B cell (primary cell): ENCODE measurements around the gene FUBP3. TPM values are rescaled to one million over a fixed set of nuclear protein-coding genes. Genes with fewer than 3 reads are reported as not detected.

Experiments used
- ATAC-seq: fragments of 200-7000 bp; cut with Tn5 transposase; one replicate; pipeline ENCODE4 v1.10.0; 2021; ENCODE audit warnings: low read depth, mild to moderate bottlenecking, moderate number of reproducible peaks, moderate library complexity
- CTCF ChIA-PET: fragments of 350-600 bp; sonication (Branson Sonifier 250); formaldehyde crosslinking; loops from one replicate; lab custom pipeline; 2021; ENCODE audit warnings: antibody characterized with exemption, inconsistent platforms; lab: Charles Lee
- POLR2A ChIA-PET: fragments of 350-600 bp; sonication (Branson Sonifier 250); formaldehyde crosslinking; loops from one replicate; lab custom pipeline; 2021; ENCODE audit warnings: antibody characterized with exemption; lab: Charles Lee
- DNase-seq: peaks from one replicate; pipeline ENCODE4 v3.0.0; 2013
- H2AFZ ChIP-seq: 2 replicates; pipeline ENCODE4 v1.6.1; 2012; ENCODE audit warnings: mild to moderate bottlenecking, low read depth, low read length; ENCODE audit not compliant: insufficient read depth, poor library complexity, severe bottlenecking
- H3K27ac ChIP-seq, 2 donors: 1 replicate in 1 of 2; 2 replicates in 1 of 2; pipeline ENCODE4 v1.5.1; 2012 to 2013; ENCODE audit warnings: low read length in 2 of 2, mild to moderate bottlenecking in 2 of 2, moderate library complexity in 1 of 2
- H3K27me3 ChIP-seq, 4 experiments: fragments of 200-600 bp in 1 of 4; sonication (generic) in 1 of 4; replicated peaks in 1 of 4; 1 replicate in 2 of 4; 2 replicates in 2 of 4; pipeline versions ENCODE4 v1.6.1 to v1.7.0; 2013 to 2016; ENCODE audit warnings: low read length in 3 of 4, mild to moderate bottlenecking in 2 of 4, mixed read lengths in 1 of 4, moderate library complexity in 1 of 4; ENCODE audit not compliant: insufficient read depth in 4 of 4, control insufficient read depth in 3 of 4; ENCODE audit errors: control extremely low read depth in 1 of 4
- H3K36me3 ChIP-seq, 2 experiments: replicated peaks in 1 of 2; 1 replicate in 1 of 2; 2 replicates in 1 of 2; pipeline versions ENCODE4 v1.6.1 to v1.7.1; 2013; ENCODE audit warnings: low read length in 1 of 2; ENCODE audit not compliant: insufficient read depth in 2 of 2, control insufficient read depth in 1 of 2; ENCODE audit errors: control extremely low read depth in 1 of 2, extremely low read depth in 1 of 2
- H3K4me1 ChIP-seq, 2 donors: fragments of 200-600 bp in 1 of 2; sonication (generic) in 1 of 2; 1 replicate in 1 of 2; 2 replicates in 1 of 2; pipeline versions ENCODE4 v1.5.1 to v1.6.1; 2013 to 2017; ENCODE audit warnings: low read length in 2 of 2; ENCODE audit not compliant: control insufficient read depth in 2 of 2, insufficient read depth in 2 of 2
- H3K4me2 ChIP-seq: replicated peaks from 2 replicates; pipeline ENCODE3; 2012; ENCODE audit warnings: mild to moderate bottlenecking, low read depth, low read length; ENCODE audit not compliant: poor library complexity, severe bottlenecking
- H3K4me3 ChIP-seq, 5 experiments: fragments of 200-600 bp in 1 of 5; sonication (generic) in 1 of 5; 1 replicate in 3 of 5; 2 replicates in 2 of 5; pipeline versions ENCODE4 v1.5.1 to v1.7.0; 2011 to 2016; ENCODE audit warnings: low read length in 4 of 5, mild to moderate bottlenecking in 4 of 5, low read depth in 2 of 5, control low read depth in 1 of 5, moderate library complexity in 1 of 5; ENCODE audit not compliant: insufficient read depth in 1 of 5; ENCODE audit errors: control extremely low read depth in 1 of 5, extremely low read depth in 1 of 5
- H3K79me2 ChIP-seq: fragments of 200-600 bp; sonication (generic); one replicate; pipeline ENCODE4 v1.6.0; 2016; ENCODE audit warnings: low read length; ENCODE audit not compliant: control insufficient read depth, insufficient read depth
- H3K9ac ChIP-seq: fragments of 200-600 bp; sonication (generic); 2 replicates; pipeline ENCODE4 v1.6.1; 2017; ENCODE audit warnings: mild to moderate bottlenecking, low read length, moderate library complexity
- H3K9me3 ChIP-seq, 3 donors: one replicate each; pipeline versions ENCODE4 v1.6.1 to v1.7.1; 2013; ENCODE audit warnings: low read length in 2 of 3; ENCODE audit not compliant: control insufficient read depth in 2 of 3, insufficient read depth in 1 of 3; ENCODE audit errors: control extremely low read depth in 1 of 3
- H4K20me1 ChIP-seq: 2 replicates; pipeline ENCODE4 v1.6.0; 2012; ENCODE audit warnings: mild to moderate bottlenecking, low read length; ENCODE audit not compliant: insufficient read depth, control insufficient read depth, poor library complexity, severe bottlenecking
- H3K27ac Mint-ChIP-seq: one replicate; pipeline ENCODE4 v1.8.0; 2021; ENCODE audit warnings: mixed read lengths
- H3K27me3 Mint-ChIP-seq: one replicate; pipeline ENCODE4 v1.8.0; 2021; ENCODE audit warnings: mixed read lengths
- H3K4me1 Mint-ChIP-seq: one replicate; pipeline ENCODE4 v1.8.0; 2021; ENCODE audit warnings: mixed read lengths
- H3K4me3 Mint-ChIP-seq: one replicate; pipeline ENCODE4 v1.8.0; 2021; ENCODE audit warnings: mixed read lengths
- H3K9me3 Mint-ChIP-seq: one replicate; pipeline ENCODE4 v1.8.0; 2022; ENCODE audit warnings: mixed read lengths; ENCODE audit not compliant: insufficient read depth
- EZH2 ChIP-seq: IDR thresholded peaks from 2 replicates; pipeline ENCODE4 v1.6.1; 2012; ENCODE audit warnings: borderline replicate concordance, low read depth, mild to moderate bottlenecking, moderate library complexity, low read length; ENCODE audit not compliant: insufficient read depth, poor library complexity, severe bottlenecking
- WGBS: methylation state at CpG from one replicate; pipeline ENCODE4 v1.1.5; 2013; ENCODE audit warnings: missing lambda C conversion rate; ENCODE audit not compliant: insufficient coverage; 5-methylcytosine and 5-hydroxymethylcytosine counted together
- intact Hi-C: fragments of 100-400 bp; cut with micrococcal nuclease; formaldehyde crosslinking; loops from one replicate; pipeline ENCODE4 v1.10.0; 2022
- polyA plus RNA-seq: library from polyadenylated mRNA; depleted of rRNA; stranded (reverse); fragments of >200 nt; gene quantifications from 2 replicates; pipeline ENCODE4 v1.2.3, GENCODE V29; 2012
- total RNA-seq, 2 donors: library from RNA; stranded (reverse); fragments of 120-200 nt in 1 of 2; gene quantifications; 1 replicate in 1 of 2; 2 replicates in 1 of 2; pipeline versions ENCODE4 v1.2.3 to v1.2.4, GENCODE V29; 2013 to 2022
- TF ChIP-seq, protein P1 (sequence below): fragments of 200-600 bp; IDR thresholded peaks from one replicate; pipeline ENCODE4 v1.8.0; 2022; ENCODE audit warnings: antibody characterized with exemption, mild to moderate bottlenecking

Gene FUBP3
- total and polyA plus RNA-seq, 2 donors (not counting 1 experiment from before 2014, with no cell fraction given), result 45.7 to 79.4 TPM

DNA sequence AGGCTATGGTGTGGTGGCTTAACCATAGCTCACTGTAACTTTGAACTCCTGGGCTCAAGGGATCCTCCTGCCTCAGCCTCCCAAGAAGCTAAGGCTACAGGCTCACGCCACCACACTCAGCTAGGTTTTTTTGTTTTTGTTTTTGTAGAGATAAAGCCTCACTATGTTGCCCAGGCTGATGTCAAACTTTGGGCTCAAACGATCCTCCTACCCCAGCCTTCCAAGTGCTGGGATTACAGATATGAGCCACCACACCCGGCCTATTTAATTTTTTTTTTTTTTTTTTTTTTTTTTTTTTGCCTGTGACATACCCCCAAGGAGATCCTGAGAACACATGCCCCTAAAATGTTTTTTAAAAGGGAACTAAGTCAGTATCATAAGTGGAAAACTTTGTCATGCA, 10.4 kb downstream of the FUBP3 start:
- H3K4me2 ChIP-seq, result no peak overlapping the region
- no peak overlapping the region for H2AFZ ChIP-seq
- 100% methylated on average over 2 of the region's 3 CpGs for WGBS
- H3K4me3 Mint-ChIP-seq, result no peak overlapping the region
- DNase-seq (no peak), ATAC-seq (no peak)
- no peaks in the 10 kb centered on the region for H3K9me3 ChIP-seq
- no peak overlapping the region for H3K9ac ChIP-seq
- H3K27me3 Mint-ChIP-seq, result no peaks in the 10 kb centered on the region
- no peaks in the 10 kb centered on the region for H3K9me3 Mint-ChIP-seq
- no peak overlapping the region for H3K4me3 ChIP-seq
- H3K27ac Mint-ChIP-seq, result no peak overlapping the region
- peaks cover 63% of the 10 kb centered on the region for H3K79me2 ChIP-seq
- peaks cover 3 to 15% of the 10 kb centered on the region in 2 experiments for H3K36me3 ChIP-seq
- H3K27ac ChIP-seq, result no peak overlapping the region
- intact Hi-C loops, result no loop called here
- TF ChIP-seq, protein P1, sequence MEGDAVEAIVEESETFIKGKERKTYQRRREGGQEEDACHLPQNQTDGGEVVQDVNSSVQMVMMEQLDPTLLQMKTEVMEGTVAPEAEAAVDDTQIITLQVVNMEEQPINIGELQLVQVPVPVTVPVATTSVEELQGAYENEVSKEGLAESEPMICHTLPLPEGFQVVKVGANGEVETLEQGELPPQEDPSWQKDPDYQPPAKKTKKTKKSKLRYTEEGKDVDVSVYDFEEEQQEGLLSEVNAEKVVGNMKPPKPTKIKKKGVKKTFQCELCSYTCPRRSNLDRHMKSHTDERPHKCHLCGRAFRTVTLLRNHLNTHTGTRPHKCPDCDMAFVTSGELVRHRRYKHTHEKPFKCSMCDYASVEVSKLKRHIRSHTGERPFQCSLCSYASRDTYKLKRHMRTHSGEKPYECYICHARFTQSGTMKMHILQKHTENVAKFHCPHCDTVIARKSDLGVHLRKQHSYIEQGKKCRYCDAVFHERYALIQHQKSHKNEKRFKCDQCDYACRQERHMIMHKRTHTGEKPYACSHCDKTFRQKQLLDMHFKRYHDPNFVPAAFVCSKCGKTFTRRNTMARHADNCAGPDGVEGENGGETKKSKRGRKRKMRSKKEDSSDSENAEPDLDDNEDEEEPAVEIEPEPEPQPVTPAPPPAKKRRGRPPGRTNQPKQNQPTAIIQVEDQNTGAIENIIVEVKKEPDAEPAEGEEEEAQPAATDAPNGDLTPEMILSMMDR, result no peak
- no peak for TF ChIP-seq EZH2
- ChIA-PET CTCF (interaction anchor here (0.5 kb wide), 1 partner anchor 1528 kb away, joined by 4 read pairs; no protein-coding TSS in a partner anchor), POLR2A (no interaction called here)
- H3K4me1 ChIP-seq, result no peaks in the 10 kb centered on the region
- H3K4me1 Mint-ChIP-seq, result peaks cover 11% of the 10 kb centered on the region
- H4K20me1 ChIP-seq, result peaks cover 75% of the 10 kb centered on the region
- H3K27me3 ChIP-seq, result no peaks in the 10 kb centered on the region

DNA sequence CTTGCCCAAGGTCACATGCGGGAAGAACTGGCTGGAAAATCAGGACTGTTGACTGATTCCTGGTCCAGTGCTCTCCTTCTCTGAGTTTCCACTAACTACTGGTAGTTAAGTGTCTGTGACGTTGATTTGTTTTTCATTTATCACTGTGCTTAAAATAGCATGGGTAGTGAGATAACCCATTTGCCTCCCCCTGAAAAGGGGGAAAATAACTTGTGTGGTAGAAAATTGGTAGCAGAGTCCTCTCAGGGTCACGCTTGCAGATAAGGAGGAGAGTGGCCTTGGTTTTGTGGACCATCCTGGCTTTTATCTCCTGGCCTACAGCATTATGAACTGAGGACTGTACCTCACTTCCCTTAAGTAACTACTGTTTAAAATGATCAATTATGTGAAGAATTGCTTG, 10.9 kb downstream of the FUBP3 start:
- no peak overlapping the region for H3K4me2 ChIP-seq
- no peak overlapping the region for H3K27ac ChIP-seq
- H3K27me3 ChIP-seq, result no peaks in the 10 kb centered on the region
- H3K27me3 Mint-ChIP-seq, result no peaks in the 10 kb centered on the region
- ATAC-seq (no peak), DNase-seq (no peak)
- H3K9ac ChIP-seq, result no peak overlapping the region
- intact Hi-C loops, result no loop called here
- ChIA-PET CTCF (no interaction called here), POLR2A (no interaction called here)
- 100% methylated on average over 1 of the region's 3 CpGs for WGBS
- H3K4me3 Mint-ChIP-seq, result no peak overlapping the region
- TF ChIP-seq, protein P1, result no peak
- TF ChIP-seq EZH2, result no peak
- H3K4me1 ChIP-seq, result no peaks in the 10 kb centered on the region
- peaks cover 64% of the 10 kb centered on the region for H3K79me2 ChIP-seq
- no peak overlapping the region for H3K27ac Mint-ChIP-seq
- peaks cover 74% of the 10 kb centered on the region for H4K20me1 ChIP-seq
- H3K9me3 Mint-ChIP-seq, result no peaks in the 10 kb centered on the region
- peaks cover 8% of the 10 kb centered on the region for H3K4me1 Mint-ChIP-seq
- H3K9me3 ChIP-seq, result no peaks in the 10 kb centered on the region
- no peak overlapping the region for H3K4me3 ChIP-seq
- H2AFZ ChIP-seq, result no peak overlapping the region
- H3K36me3 ChIP-seq, result peaks cover 3 to 16% of the 10 kb centered on the region in 2 experiments
